ENCODE data around the gene PRSS50.

Gene PRSS50

GRCh38 chr3:46667061-46667621, 50.5 kb downstream of the PRSS50 start:
- H3K4me1 ChIP-seq, result peaks cover 0 to 19% (median 11%) of the 10 kb centered on the region in 10 experiments; a peak in 12 of 20 replicates
- no peaks in the 10 kb centered on the region for H4K20me1 ChIP-seq
- no peaks in the 10 kb centered on the region for H3K9me3 ChIP-seq (replicated peaks in 1 of 11)
- no peak overlapping the region for H3K4me3 ChIP-seq
- H3K4me2 ChIP-seq, result no peak overlapping the region
- H3K9ac ChIP-seq, result no peak overlapping the region
- H3K36me3 ChIP-seq, result no peaks in the 10 kb centered on the region
- H3K27me3 ChIP-seq, result no peaks in the 10 kb centered on the region
- TF ChIP-seq Cebpa-rat (IDR thresholded peaks at IDR 0.05), result no peak
- H3K27ac ChIP-seq, result no peak overlapping the region

- no peak for TF ChIP-seq Cebpa-rat (IDR thresholded peaks at IDR 0.05)
- no peak overlapping the region for H3K4me3 ChIP-seq
- no peak overlapping the region for H3K9ac ChIP-seq
- no peaks in the 10 kb centered on the region for H3K36me3 ChIP-seq
- no peak overlapping the region for H3K27ac ChIP-seq
- H3K9me3 ChIP-seq (replicated peaks in 1 of 11), result no peaks in the 10 kb centered on the region
- H4K20me1 ChIP-seq, result no peaks in the 10 kb centered on the region
- no peaks in the 10 kb centered on the region for H3K27me3 ChIP-seq
- H3K4me2 ChIP-seq, result no peak overlapping the region
- H3K4me1 ChIP-seq, result peaks cover 0 to 18% (median 12%) of the 10 kb centered on the region in 10 experiments; a peak in 13 of 20 replicates
Observed at GRCh38 chr3:46666453-46666845, 51.2 kb downstream of the PRSS50 start.

GRCh38 chr3:46665763-46666452, 51.8 kb downstream of the PRSS50 start:
- Histone ChIP-seq H3K27ac (no peak overlapping the region), H3K4me3 (no peak overlapping the region), H3K9me3 (replicated peaks in 1 of 11) (no peaks in the 10 kb centered on the region), H3K9ac (no peak overlapping the region), H3K4me2 (no peak overlapping the region), H3K4me1 (peaks cover 2 to 18% (median 12%) of the 10 kb centered on the region in 10 experiments; a peak in 19 of 20 replicates), H4K20me1 (no peaks in the 10 kb centered on the region), H3K36me3 (no peaks in the 10 kb centered on the region), H3K27me3 (no peaks in the 10 kb centered on the region)
- no peak for TF ChIP-seq Cebpa-rat (IDR thresholded peaks at IDR 0.05)

- no peaks in the 10 kb centered on the region for H3K36me3 ChIP-seq
- H3K9me3 ChIP-seq (replicated peaks in 1 of 11), result no peaks in the 10 kb centered on the region
- H4K20me1 ChIP-seq, result no peaks in the 10 kb centered on the region; a peak in 1 of 22 replicates
- no peak overlapping the region for H3K27ac ChIP-seq
- H3K9ac ChIP-seq, result no peak overlapping the region
- H3K4me1 ChIP-seq, result peaks cover 8 to 19% (median 15%) of the 10 kb centered on the region in 10 experiments; a peak in 19 of 20 replicates
- H3K27me3 ChIP-seq, result no peaks in the 10 kb centered on the region
- H3K4me3 ChIP-seq, result no peak overlapping the region
- no peak overlapping the region for H3K4me2 ChIP-seq
- TF ChIP-seq Cebpa-rat (IDR thresholded peaks at IDR 0.05), result no peak
Observed at GRCh38 chr3:46664971-46665762, 52.5 kb downstream of the PRSS50 start.

GRCh38 chr3:46664188-46664970, 53.3 kb downstream of the PRSS50 start:
- Histone ChIP-seq H3K9me3 (replicated peaks in 1 of 11) (no peaks in the 10 kb centered on the region), H4K20me1 (no peaks in the 10 kb centered on the region; a peak in 1 of 22 replicates), H3K36me3 (no peaks in the 10 kb centered on the region), H3K9ac (no peak overlapping the region), H3K4me2 (no peak overlapping the region), H3K4me1 (peaks cover 16 to 27% (median 22%) of the 10 kb centered on the region in 10 experiments), H3K27me3 (no peaks in the 10 kb centered on the region; a peak in 1 of 22 replicates), H3K4me3 (no peak overlapping the region), H3K27ac (no peak overlapping the region)
- TF ChIP-seq Cebpa-rat (IDR thresholded peaks at IDR 0.05), result no peak

GRCh38 chr3:46663591-46664135, 54.0 kb downstream of the PRSS50 start:
- Histone ChIP-seq H3K9me3 (replicated peaks in 1 of 11) (no peaks in the 10 kb centered on the region), H3K36me3 (no peaks in the 10 kb centered on the region), H3K4me2 (peak overlapping the region in 1 of 11 experiments; percentile 5; a peak in 1 of 22 replicates), H3K27ac (no peak overlapping the region), H3K9ac (no peak overlapping the region), H3K4me3 (no peak overlapping the region), H3K27me3 (no peaks in the 10 kb centered on the region; a peak in 1 of 22 replicates), H3K4me1 (peaks cover 17 to 34% (median 27%) of the 10 kb centered on the region in 10 experiments), H4K20me1 (no peaks in the 10 kb centered on the region; a peak in 1 of 22 replicates)
- TF ChIP-seq Cebpa-rat (IDR thresholded peaks at IDR 0.05), result no peak

GRCh38 chr3:46662771-46663551, 54.7 kb downstream of the PRSS50 start:
- peak overlapping the region in 1 of 11 experiments; percentile 5; a peak in 1 of 22 replicates for H3K4me2 ChIP-seq
- TF ChIP-seq Cebpa-rat (IDR thresholded peaks at IDR 0.05), result no peak

More at GRCh38 chr3:46662771-46663551, 54.7 kb downstream of the PRSS50 start:
- Histone ChIP-seq H3K27ac (no peak overlapping the region), H3K9me3 (replicated peaks in 1 of 11) (no peaks in the 10 kb centered on the region), H3K4me3 (no peak overlapping the region), H3K27me3 (no peaks in the 10 kb centered on the region; a peak in 1 of 22 replicates), H3K36me3 (no peaks in the 10 kb centered on the region), H4K20me1 (no peaks in the 10 kb centered on the region; a peak in 1 of 22 replicates), H3K9ac (no peak overlapping the region), H3K4me1 (peaks cover 18 to 39% (median 32%) of the 10 kb centered on the region in 10 experiments)
